Activated naive CD4-positive, alpha-beta T cell treated with anti-CD3 and anti-CD28 coated beads for 36 hours (primary cell): ENCODE results near the gene ZBTB20. TPM values are rescaled to one million over a fixed set of nuclear protein-coding genes. Genes with fewer than 3 reads are reported as not detected.

ENCODE experiments used
- CTCF ChIA-PET: fragments of 350-600 bp; sonication (Branson Sonifier 250); formaldehyde crosslinking; loops from one replicate; lab custom pipeline; 2021; ENCODE audit warnings: antibody characterized with exemption; lab: Charles Lee
- DNase-seq: peaks from one replicate; pipeline ENCODE4 v3.0.0-alpha.2; 2020
- H3K27ac Mint-ChIP-seq: one replicate; pipeline ENCODE4 v1.8.0; 2021; ENCODE audit warnings: mild to moderate bottlenecking, mixed read lengths
- H3K27me3 Mint-ChIP-seq: one replicate; pipeline ENCODE4 v1.8.0; 2021; ENCODE audit warnings: low read depth, mixed read lengths
- H3K36me3 Mint-ChIP-seq: one replicate; pipeline ENCODE4 v1.8.0; 2021; ENCODE audit warnings: low read depth, mixed read lengths
- H3K4me1 Mint-ChIP-seq: one replicate; pipeline ENCODE4 v1.8.0; 2021; ENCODE audit warnings: low read depth, mixed read lengths
- H3K4me3 Mint-ChIP-seq: one replicate; pipeline ENCODE4 v1.8.0; 2021; ENCODE audit warnings: mild to moderate bottlenecking, moderate library complexity, mixed read lengths
- H3K9me3 Mint-ChIP-seq: one replicate; pipeline ENCODE4 v1.8.0; 2021; ENCODE audit warnings: mixed read lengths
- intact Hi-C: fragments of 100-400 bp; cut with micrococcal nuclease; formaldehyde crosslinking; loops from one replicate; pipeline ENCODE4 v1.15.1; 2023
- total RNA-seq, 2 experiments: library from RNA; stranded (reverse); gene quantifications; one replicate each; pipeline ENCODE4 v1.2.3, GENCODE V29; 2021

Gene ZBTB20
- total RNA-seq, 2 experiments from 2014 or later, result 4.5 to 4.7 TPM

DNA sequence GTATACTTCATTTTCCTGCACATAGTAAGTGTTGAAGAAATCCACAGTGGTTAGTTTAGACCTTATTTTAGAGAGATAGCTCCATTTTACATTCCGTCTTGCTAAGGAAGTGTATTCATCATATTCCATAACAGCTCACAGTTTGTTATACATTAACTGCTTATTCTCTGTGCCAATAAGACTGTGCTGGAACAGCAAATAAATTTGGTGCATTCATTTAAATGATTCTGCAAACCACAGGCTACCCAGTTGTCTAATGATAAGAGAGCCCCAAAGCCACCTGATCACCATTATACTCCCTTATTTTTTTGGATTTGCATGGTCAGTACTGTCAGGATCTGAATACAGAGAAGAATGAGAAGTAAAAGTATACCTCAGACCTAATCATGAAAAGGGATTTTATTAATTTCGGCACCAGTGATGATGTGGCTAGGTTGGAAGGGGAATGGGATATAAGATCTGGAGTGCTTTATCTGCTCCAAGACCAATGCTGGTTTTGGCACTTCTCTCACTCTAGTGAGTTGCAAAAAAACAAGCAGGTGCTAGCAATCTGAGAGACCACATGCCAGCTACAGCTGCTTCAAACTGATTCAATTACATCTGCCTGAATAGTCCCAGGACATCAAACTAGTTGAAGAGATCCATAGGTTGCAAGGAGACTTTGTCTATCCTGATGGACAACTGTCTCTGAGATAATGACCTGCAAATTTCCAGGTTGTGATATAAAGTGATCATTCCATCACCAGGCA, 254.8 kb downstream of the ZBTB20 start:
- H3K4me1 Mint-ChIP-seq, result peaks cover 2% of the 10 kb centered on the region
- CTCF ChIA-PET, result no interaction called here
- H3K4me3 Mint-ChIP-seq, result no peak overlapping the region

DNA sequence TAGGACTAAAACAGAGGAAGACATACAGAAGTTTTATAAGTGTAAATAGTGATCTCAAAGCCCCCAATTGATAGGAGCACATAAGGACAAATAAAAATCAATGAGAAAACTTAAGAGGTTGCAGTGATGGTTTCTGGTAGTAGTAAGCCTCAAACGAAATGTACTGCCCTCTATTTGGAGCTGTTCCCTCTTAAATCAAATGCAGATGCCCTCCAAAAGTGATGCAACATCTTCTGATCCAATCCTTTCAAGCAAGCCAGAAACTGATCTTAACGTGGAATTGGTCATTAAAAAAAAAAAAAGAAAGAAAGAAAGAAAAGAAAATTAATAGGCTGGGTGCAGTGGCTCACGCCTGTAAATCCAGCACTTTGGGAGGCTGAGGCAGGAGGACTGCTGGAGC, 259.3 kb downstream of the ZBTB20 start:
- CTCF ChIA-PET, result no interaction called here
- H3K9me3 Mint-ChIP-seq, result no peaks in the 10 kb centered on the region
- H3K27me3 Mint-ChIP-seq, result no peaks in the 10 kb centered on the region
- H3K27ac Mint-ChIP-seq, result no peak overlapping the region
- H3K36me3 Mint-ChIP-seq, result peaks cover 4% of the 10 kb centered on the region
- no peak for DNase-seq
- intact Hi-C loops, result no loop called here
- no peak overlapping the region for H3K4me3 Mint-ChIP-seq
- H3K4me1 Mint-ChIP-seq, result peaks cover 4% of the 10 kb centered on the region

More for the DNA sequence above, 254.8 kb downstream of the ZBTB20 start:
- no peak for DNase-seq
- Mint-ChIP-seq H3K9me3 (no peaks in the 10 kb centered on the region), H3K27ac (no peak overlapping the region), H3K36me3 (peaks cover 2% of the 10 kb centered on the region), H3K27me3 (no peaks in the 10 kb centered on the region)
- intact Hi-C loops, result no loop called here

DNA sequence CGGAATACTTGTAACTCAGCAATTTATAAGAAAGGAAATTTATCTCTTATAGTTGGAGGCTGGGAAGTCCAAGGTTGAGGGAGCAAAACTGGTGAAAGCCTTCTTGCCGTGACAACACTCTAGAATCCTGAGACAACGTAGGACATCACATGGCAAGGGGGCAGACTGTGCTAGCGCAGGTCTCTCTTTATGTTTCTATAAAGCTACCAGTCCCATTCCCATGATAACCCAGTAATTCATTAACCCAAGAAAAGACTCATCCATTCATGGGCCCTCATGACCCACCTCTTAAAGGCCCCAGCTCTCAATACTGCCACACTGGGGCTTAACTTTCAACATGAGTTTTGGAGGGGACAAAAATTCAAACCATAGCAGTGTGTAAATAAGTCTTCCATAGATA, 260.2 kb downstream of the ZBTB20 start:
- CTCF ChIA-PET, result no interaction called here
- H3K27ac Mint-ChIP-seq, result no peak overlapping the region
- intact Hi-C loops, result no loop called here
- H3K4me1 Mint-ChIP-seq, result peaks cover 4% of the 10 kb centered on the region
- peaks cover 4% of the 10 kb centered on the region for H3K36me3 Mint-ChIP-seq
- H3K27me3 Mint-ChIP-seq, result no peaks in the 10 kb centered on the region
- no peak overlapping the region for H3K4me3 Mint-ChIP-seq
- no peak for DNase-seq
- H3K9me3 Mint-ChIP-seq, result no peaks in the 10 kb centered on the region

DNA sequence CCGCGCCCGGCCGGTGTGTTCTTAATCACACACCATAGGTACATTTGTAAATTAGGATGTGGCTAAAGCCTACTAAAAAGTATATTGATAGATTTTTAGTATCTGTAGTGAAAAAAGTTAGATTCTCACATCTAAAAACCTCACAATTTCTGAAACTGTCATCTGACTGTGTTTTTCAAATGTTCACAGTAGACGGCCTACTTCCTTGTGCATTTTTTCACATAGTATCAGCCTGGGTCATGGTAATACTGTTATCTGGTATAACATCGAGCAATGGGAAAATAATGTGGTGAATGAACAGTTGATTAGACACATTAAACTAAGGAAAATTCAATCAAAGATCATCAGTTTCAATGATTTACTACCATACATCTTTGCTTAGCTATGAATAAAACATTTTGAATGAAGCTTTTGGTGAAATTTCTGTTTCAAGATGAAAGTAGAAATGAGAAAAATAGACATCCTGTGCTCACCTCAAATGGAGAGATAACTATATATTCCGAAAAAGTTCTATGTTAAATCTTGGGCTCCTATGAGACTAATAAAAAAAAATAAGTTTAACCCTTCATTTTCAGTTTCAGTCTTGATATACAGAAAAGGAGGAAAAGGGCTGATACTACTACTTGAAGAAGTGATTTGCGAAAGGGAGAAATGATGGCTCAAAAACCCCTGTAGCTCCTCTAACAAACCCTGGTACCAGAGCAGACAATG, 262.7 kb downstream of the ZBTB20 start:
- peaks cover 8% of the 10 kb centered on the region for H3K4me1 Mint-ChIP-seq
- no peak overlapping the region for H3K27ac Mint-ChIP-seq
- H3K4me3 Mint-ChIP-seq, result no peak overlapping the region
- CTCF ChIA-PET, result no interaction called here
- intact Hi-C loops, result no loop called here
- H3K27me3 Mint-ChIP-seq, result no peaks in the 10 kb centered on the region
- H3K9me3 Mint-ChIP-seq, result no peaks in the 10 kb centered on the region
- DNase-seq, result no peak
- H3K36me3 Mint-ChIP-seq, result peaks cover 4% of the 10 kb centered on the region

DNA sequence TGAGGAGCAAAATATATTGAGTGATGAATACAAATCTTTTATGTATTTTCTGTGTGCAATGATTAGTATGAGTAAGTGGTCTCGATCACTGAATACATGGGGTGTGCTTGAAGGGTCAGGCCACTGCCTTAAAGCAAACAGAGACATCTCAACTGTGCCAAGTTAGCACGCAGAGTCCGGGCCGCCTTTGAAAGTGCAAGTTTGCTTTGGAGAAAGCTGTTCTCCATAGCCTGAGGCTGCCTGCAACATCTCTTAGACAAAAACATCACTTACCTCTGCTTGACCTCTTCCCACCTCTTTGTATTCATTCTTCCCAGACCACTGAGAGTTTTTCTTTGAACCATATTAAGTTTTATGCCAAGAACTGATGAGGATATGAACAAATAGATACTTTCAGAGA, 267.0 kb downstream of the ZBTB20 start:
- H3K4me3 Mint-ChIP-seq, result no peak overlapping the region
- intact Hi-C loops, result no loop called here
- no peaks in the 10 kb centered on the region for H3K27me3 Mint-ChIP-seq
- no peak for DNase-seq
- no peak overlapping the region for H3K27ac Mint-ChIP-seq
- H3K4me1 Mint-ChIP-seq, result peaks cover 11% of the 10 kb centered on the region
- CTCF ChIA-PET, result no interaction called here
- H3K36me3 Mint-ChIP-seq, result no peaks in the 10 kb centered on the region
- H3K9me3 Mint-ChIP-seq, result no peaks in the 10 kb centered on the region

DNA sequence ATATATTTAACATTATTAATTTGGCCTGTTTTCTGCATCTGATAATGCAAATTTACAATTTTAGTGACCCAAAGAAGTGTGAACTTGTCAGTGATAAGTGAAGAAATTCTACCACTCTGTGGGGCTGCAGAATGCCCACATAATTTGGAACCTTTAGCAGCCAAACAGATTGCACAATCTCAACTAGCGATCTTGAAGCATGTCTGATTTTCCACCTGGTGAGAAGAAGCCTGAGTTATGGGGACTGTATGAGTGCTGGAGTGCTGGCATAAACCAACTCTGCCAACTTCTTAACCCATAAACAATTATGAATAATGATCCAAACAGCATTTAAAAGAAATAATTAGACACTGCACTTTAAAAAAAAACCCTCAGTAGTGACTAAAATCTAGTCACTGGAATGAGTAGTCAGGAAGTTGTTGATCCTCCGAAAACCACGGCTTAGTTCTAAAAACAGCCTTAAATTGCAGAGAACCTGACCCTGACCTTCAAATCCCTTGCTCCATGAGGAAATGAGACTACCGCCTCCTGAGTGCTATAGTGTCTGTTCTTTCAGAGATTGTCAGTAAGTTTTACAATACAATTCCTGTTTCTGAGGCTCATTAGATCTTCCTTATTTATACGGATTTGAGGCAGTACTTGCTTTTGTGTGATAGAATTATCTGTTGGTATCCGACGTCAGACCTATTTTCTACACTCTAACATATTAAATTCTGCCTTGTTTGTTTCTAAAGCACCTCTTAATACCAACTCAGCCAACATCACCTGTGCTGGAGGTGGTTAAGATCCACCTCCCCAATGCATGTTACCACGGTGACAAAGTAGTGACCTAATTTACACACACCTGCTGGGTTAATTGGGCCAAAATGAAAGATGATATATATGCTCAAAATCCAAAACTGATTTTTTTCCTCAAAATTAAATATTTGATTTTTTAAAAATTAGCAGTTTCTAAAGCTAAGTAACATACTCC, 267.7 kb downstream of the ZBTB20 start:
- DNase-seq, result no peak
- CTCF ChIA-PET, result interaction anchor here (0.8 kb wide), 1 partner anchor 10 kb away, joined by 3 read pairs; no protein-coding TSS in a partner anchor
- Mint-ChIP-seq H3K36me3 (no peaks in the 10 kb centered on the region), H3K4me1 (peaks cover 12% of the 10 kb centered on the region), H3K4me3 (no peak overlapping the region), H3K9me3 (no peaks in the 10 kb centered on the region), H3K27me3 (no peaks in the 10 kb centered on the region), H3K27ac (no peak overlapping the region)
- intact Hi-C loops, result no loop called here

DNA sequence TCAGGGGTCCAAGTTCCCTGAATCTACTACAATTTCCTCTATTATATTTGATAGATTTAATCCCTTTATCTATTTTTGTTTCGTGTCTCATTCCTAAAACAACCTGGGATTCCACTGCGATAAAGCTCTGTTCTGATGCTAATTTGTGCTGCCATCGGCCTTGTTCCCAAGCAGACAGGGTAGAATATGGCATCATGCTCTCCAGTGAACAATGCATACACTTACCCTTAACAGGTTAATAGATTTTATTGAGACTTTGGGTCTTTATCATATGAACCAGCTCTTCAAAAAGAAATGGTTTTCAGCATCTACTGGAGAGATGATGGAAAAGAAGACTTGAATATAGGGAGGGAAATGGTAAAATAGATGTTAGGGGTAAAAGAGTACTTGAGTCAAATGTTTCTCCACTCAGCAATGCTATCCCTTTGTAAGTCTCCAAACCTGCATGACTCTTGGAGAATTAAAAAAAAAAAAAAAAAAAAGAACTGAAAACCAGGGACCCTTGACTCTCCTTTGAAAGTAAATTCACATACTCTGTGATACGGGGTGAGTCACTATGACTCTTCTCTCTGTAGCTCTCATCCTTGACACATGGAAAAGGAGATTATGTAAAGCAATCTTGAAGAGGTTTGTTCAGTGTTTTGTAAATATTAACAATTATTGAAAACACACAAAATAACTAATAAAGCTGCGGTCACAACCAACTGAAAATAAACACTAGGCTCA, 268.8 kb downstream of the ZBTB20 start:
- Mint-ChIP-seq H3K36me3 (no peaks in the 10 kb centered on the region), H3K4me3 (no peak overlapping the region), H3K9me3 (no peaks in the 10 kb centered on the region), H3K4me1 (peaks cover 12% of the 10 kb centered on the region), H3K27me3 (no peaks in the 10 kb centered on the region), H3K27ac (no peak overlapping the region)
- CTCF ChIA-PET, result interaction anchor here (0.7 to 0.8 kb wide), 2 partner anchors 11 to 92 kb away, joined by 3 read pairs; no protein-coding TSS in a partner anchor
- DNase-seq, result no peak
- intact Hi-C loops, result no loop called here

DNA sequence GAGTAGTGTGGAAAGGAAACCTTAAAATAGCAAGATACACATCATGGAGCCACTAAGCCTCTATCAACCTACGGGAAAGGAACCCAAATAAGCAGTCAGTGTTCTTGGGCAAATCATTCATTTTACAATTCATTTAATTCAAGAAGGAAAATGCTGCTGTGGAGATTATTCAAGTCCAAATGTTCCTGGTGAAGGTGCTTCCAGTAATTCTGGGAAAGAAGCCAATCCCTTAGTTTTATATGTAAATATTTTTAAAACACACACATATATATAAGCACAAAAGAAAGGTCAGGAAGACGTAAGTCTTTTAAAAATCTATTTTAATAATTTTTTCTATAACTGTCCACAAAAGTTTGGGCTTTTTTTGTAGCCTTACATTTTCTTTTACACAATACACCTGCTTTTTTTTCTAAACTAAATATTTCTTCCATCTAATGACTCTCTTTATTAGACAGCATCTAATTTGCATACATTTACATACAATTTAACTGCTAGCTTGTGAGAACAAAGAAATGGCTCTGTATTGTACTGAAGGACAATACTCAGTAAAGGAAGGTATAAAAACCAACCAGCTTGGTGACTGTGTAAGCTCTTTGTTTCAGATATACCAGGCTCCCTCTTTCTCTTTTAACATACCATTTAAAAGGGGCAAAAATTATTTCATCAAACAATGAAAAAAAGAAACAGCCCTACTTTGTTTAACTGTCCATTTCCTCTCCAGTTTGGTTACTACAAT, 269.5 kb downstream of the ZBTB20 start:
- intact Hi-C loops, result no loop called here
- H3K27ac Mint-ChIP-seq, result no peak overlapping the region
- no peak for DNase-seq
- CTCF ChIA-PET, result interaction anchor here (0.7 kb wide), 1 partner anchor 92 kb away, joined by 3 read pairs; no protein-coding TSS in a partner anchor
- H3K9me3 Mint-ChIP-seq, result no peaks in the 10 kb centered on the region
- no peaks in the 10 kb centered on the region for H3K36me3 Mint-ChIP-seq
- peaks cover 12% of the 10 kb centered on the region for H3K4me1 Mint-ChIP-seq
- no peak overlapping the region for H3K4me3 Mint-ChIP-seq
- no peaks in the 10 kb centered on the region for H3K27me3 Mint-ChIP-seq

DNA sequence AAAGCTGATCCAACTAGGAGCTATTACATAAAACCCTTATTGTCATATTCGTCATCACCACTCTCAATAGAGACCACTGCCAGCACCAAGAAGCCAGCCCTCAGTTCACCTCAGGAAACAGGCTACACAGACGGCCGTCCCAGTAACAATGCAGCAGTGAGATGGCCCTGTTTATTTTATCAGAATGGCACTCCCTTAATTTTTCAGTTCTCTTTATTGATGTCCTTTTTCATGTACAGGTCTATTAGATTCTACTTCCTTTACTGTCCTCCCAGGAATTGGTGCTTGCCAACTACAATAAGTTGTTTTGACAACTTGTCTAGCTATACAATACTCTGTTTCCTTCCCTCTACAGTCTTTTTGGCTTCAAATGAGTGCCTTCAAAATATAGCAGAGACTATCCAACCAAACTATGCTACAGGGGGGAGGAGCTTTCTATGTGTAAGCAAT, 272.5 kb downstream of the ZBTB20 start:
- Mint-ChIP-seq H3K4me1 (peaks cover 14% of the 10 kb centered on the region), H3K4me3 (no peak overlapping the region), H3K27me3 (no peaks in the 10 kb centered on the region), H3K36me3 (peaks cover 2% of the 10 kb centered on the region), H3K9me3 (no peaks in the 10 kb centered on the region), H3K27ac (no peak overlapping the region)
- DNase-seq, result no peak
- CTCF ChIA-PET, result no interaction called here
- intact Hi-C loops, result no loop called here

DNA sequence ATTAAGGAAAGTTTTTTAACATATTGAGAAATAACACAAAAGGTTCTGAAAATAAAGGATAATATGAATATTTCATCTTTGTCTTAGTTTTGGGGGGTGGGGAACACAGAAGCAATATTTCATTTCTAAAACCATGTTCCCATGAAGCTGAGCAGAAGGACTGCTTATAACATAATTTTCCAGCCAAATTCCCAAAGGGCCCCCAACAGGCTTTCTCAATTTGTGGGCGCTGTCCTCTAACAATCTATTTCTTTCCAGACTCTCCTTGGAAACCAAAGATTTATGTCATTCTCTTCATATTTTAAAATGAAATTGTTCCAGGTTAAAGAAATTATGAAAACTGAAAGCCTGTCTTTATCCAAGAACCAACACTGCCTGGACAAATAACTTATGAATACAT, 273.5 kb downstream of the ZBTB20 start:
- no peak overlapping the region for H3K4me3 Mint-ChIP-seq
- DNase-seq, result no peak
- peaks cover 8% of the 10 kb centered on the region for H3K4me1 Mint-ChIP-seq
- no peaks in the 10 kb centered on the region for H3K9me3 Mint-ChIP-seq
- peaks cover 2% of the 10 kb centered on the region for H3K36me3 Mint-ChIP-seq
- intact Hi-C loops, result no loop called here
- no peaks in the 10 kb centered on the region for H3K27me3 Mint-ChIP-seq
- CTCF ChIA-PET, result no interaction called here
- no peak overlapping the region for H3K27ac Mint-ChIP-seq

DNA sequence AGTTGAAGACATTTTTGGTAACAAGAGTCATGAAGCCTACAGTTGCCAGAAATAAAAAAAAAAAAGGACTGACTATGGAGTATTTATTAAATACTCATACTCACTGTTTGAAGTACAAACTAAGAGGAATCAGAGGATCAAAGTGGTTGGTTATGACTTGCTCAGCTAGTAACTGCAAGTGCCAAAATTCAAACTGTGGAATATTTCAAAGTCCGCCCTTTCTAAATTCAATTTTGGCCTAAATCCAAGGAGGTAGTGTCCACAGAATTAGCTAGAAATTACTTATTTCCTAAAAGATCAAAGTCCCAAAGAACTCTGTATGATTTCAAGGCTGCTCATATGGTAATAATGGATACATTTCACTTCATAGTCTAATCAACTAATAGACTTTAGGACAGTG, 274.5 kb downstream of the ZBTB20 start:
- H3K27me3 Mint-ChIP-seq, result no peaks in the 10 kb centered on the region
- peaks cover 2% of the 10 kb centered on the region for H3K36me3 Mint-ChIP-seq
- no peak overlapping the region for H3K27ac Mint-ChIP-seq
- intact Hi-C loops, result no loop called here
- CTCF ChIA-PET, result no interaction called here
- H3K9me3 Mint-ChIP-seq, result no peaks in the 10 kb centered on the region
- no peak for DNase-seq
- peaks cover 8% of the 10 kb centered on the region for H3K4me1 Mint-ChIP-seq
- no peak overlapping the region for H3K4me3 Mint-ChIP-seq
